GM12801 (cell line): Measurements from ENCODE around the gene RHBDF2.

Experiments used
- CTCF ChIP-seq: IDR thresholded peaks from one replicate; pipeline ENCODE4 v1.5.1; 2011; ENCODE audit warnings: control low read depth; ENCODE audit not compliant: insufficient read length; ENCODE audit errors: extremely low read depth

The RHBDF2 gene

GRCh38 chr17:76501018-76501826 is at the start of gene RHBDF2:
Gene RHBDF2 (minus strand): TSS chr17:76501423. CDS start chr17:76481524, 19,899 bp downstream.
- TF ChIP-seq CTCF: no peak

- TF ChIP-seq CTCF: no peak
Observed at GRCh38 chr17:76549539-76549938, 48.3 kb upstream of the RHBDF2 start.

- TF ChIP-seq CTCF: no peak
Observed at GRCh38 chr17:76549215-76549518, 47.9 kb upstream of the RHBDF2 start.

- no peak for TF ChIP-seq CTCF
Observed at GRCh38 chr17:76548378-76549214, 47.4 kb upstream of the RHBDF2 start.

GRCh38 chr17:76547642-76548202 is 46.5 kb upstream of the RHBDF2 start:
- no peak for TF ChIP-seq CTCF

- TF ChIP-seq CTCF: no peak
Observed at GRCh38 chr17:76547183-76547641, 46.0 kb upstream of the RHBDF2 start.

- TF ChIP-seq CTCF: no peak
Observed at GRCh38 chr17:76546556-76547182, 45.4 kb upstream of the RHBDF2 start.
